KOPT-K1 (cell line): Measurements from ENCODE around the gene PRR12.
A peak's percentile ranks its signal among the peaks of the same experiment; 100 is the strongest.

ENCODE experiments used
- H3K27ac ChIP-seq: fragments of 200-600 bp; sonication (generic); 2 replicates; pipeline ENCODE4 v1.5.1; 2016; ENCODE audit warnings: antibody characterized with exemption, mild to moderate bottlenecking, low read depth, low read length; ENCODE audit not compliant: poor library complexity, severe bottlenecking
- H3K36me3 ChIP-seq: fragments of 200-600 bp; sonication (generic); 2 replicates; pipeline ENCODE4 v1.5.1; 2017; ENCODE audit warnings: antibody characterized with exemption, mild to moderate bottlenecking, low read length, moderate library complexity; ENCODE audit not compliant: insufficient read depth
- H3K9me3 ChIP-seq: fragments of 200-600 bp; sonication (generic); 2 replicates; pipeline ENCODE4 v1.5.1; 2017; ENCODE audit warnings: antibody characterized with exemption, low read length, mild to moderate bottlenecking; ENCODE audit not compliant: insufficient read depth, poor library complexity, severe bottlenecking

Gene PRR12

GRCh38 chr19:49557641-49558325 lies 33.2 kb upstream of the PRR12 start:
- Histone ChIP-seq H3K27ac (no peak overlapping the region), H3K36me3 (peaks cover 49% of the 10 kb centered on the region), H3K9me3 (no peaks in the 10 kb centered on the region)

- peaks cover 49% of the 10 kb centered on the region for H3K36me3 ChIP-seq
- H3K27ac ChIP-seq, result no peak overlapping the region
- no peaks in the 10 kb centered on the region for H3K9me3 ChIP-seq
These were observed 32.4 kb upstream of the PRR12 start for GRCh38 chr19:49558591-49558990.

DNA sequence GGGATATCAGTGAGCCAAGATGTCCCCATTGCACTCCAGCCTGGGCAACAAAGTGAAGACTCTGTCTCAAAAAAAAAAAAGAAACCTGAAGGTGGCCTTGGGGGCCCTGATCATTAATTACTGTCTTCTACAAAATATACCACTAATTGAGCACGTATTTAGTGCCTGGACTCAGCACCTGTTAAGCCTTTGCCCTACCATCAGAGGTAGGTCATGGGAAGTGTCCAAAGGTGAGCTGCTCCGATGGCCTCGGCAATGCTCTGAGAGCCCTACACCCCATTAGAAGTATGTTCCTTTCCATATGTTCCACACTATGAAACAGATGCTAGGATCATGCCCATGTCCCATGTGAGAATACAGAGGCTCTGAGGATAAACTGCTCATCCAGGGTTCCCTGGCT lies 31.5 kb upstream of the PRR12 start:
- peaks cover 51% of the 10 kb centered on the region for H3K36me3 ChIP-seq
- H3K9me3 ChIP-seq, result no peaks in the 10 kb centered on the region
- no peak overlapping the region for H3K27ac ChIP-seq

GRCh38 chr19:49559928-49560327 lies 31.1 kb upstream of the PRR12 start:
- H3K36me3 ChIP-seq, result peaks cover 56% of the 10 kb centered on the region
- H3K9me3 ChIP-seq, result no peaks in the 10 kb centered on the region
- H3K27ac ChIP-seq, result no peak overlapping the region

DNA sequence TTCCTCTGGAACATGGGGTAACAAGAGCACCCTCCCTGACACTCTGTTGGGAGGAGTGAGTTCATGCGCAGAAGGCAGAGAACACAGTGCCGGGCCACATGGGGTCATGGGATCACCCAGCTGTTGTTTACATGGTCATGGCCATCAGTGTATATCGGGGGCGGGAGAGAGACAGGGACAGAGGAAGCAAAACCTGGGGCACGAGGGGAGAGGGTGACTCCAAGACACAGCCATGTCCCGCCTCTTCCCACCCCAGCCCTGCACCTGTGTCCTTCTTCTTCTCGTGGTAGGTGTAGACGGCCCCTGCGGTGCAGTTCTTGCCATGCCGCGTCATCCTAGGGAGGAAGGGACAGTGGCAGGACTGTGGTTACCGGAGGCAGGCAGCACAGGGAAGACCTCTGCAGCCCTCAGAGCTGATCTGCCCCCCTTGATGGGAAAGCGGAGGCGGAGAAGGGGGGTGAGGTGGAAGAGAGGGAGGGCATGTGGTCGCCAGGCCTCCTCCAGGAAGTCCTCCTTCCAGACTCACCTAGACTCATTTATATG lies 30.6 kb upstream of the PRR12 start:
- Histone ChIP-seq H3K36me3 (peaks cover 58% of the 10 kb centered on the region), H3K9me3 (no peaks in the 10 kb centered on the region), H3K27ac (no peak overlapping the region)

DNA sequence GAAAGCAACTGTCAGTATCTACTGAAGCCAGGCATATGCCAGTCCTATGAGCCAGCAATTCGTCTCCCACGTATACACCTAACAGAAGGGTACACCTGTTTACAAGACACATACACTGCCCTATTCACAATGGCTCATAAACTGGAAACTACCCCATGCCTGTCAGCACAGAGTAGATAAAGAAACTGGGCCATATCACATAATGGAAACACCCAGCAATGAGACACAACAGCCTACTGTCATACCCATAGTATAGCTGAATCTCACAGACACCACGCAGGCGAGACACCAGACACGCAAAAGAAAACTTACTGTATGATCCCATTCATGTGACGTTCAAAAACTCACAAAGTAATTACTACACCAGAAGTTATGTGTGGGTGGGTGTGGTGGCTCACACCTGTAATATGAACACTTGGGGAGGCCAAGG lies 26.4 kb upstream of the PRR12 start:
- H3K27ac ChIP-seq, result no peak overlapping the region
- peaks cover 21% of the 10 kb centered on the region for H3K36me3 ChIP-seq
- no peaks in the 10 kb centered on the region for H3K9me3 ChIP-seq

DNA sequence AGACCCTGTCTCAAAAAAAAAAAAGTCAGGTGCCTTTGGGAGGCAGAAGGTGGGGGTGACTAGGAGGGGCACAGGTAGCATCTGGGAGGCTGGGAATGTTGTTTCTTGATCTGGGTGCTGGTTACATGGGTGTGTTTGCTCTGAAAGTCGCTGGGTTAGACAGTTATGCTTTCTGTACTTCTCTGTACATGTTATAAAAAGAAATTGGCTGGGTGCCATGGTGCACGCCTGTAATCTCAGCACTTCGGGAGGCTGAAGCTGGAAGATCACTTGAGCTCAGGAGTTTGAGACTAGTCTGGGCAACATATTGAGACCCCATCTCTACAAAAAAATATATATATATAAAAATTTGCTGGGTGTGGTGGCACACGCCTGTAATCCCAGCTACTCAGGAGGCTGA lies 25.7 kb upstream of the PRR12 start:
- peaks cover 15% of the 10 kb centered on the region for H3K36me3 ChIP-seq
- H3K9me3 ChIP-seq, result no peaks in the 10 kb centered on the region
- H3K27ac ChIP-seq, result no peak overlapping the region

- H3K9me3 ChIP-seq, result no peaks in the 10 kb centered on the region
- H3K36me3 ChIP-seq, result peaks cover 10% of the 10 kb centered on the region; the same call in 1 of the 2 replicates
- no peak overlapping the region for H3K27ac ChIP-seq
These were observed 24.7 kb upstream of the PRR12 start for GRCh38 chr19:49566302-49566701.

DNA sequence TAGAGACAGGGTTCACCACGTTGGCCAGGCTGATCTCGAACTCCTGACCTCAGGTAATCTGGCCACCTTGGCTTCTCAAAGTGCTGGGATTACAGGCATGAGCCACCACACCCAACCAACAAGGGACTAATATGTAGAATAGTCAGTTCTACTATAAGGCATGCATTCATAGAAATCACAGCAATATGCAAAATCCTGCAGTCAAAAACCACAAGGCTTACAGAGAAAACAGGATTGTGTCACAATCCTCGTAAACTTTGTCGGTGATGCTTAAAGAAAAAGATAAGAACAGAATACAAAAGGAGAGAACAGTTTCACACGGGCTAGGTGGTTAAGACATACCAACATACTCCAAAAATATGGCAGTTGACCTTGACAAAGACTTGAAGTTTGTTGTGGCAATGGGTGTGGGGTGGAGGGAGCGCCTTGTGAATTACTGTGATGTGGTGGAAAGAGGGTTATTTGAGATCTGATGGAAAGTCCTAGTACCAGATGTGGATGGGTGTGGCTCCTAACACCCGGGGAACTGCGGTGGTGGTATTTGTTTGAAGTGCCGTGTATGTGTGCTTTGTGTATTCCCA lies 23.0 kb upstream of the PRR12 start:
- Histone ChIP-seq H3K9me3 (no peaks in the 10 kb centered on the region), H3K36me3 (peaks cover 11% of the 10 kb centered on the region; the same call in 1 of the 2 replicates), H3K27ac (peak overlapping the region; percentile 13)

- Histone ChIP-seq H3K36me3 (peaks cover 20% of the 10 kb centered on the region), H3K9me3 (no peaks in the 10 kb centered on the region), H3K27ac (no peak overlapping the region)
These were observed 20.7 kb upstream of the PRR12 start for GRCh38 chr19:49570138-49570856.

DNA sequence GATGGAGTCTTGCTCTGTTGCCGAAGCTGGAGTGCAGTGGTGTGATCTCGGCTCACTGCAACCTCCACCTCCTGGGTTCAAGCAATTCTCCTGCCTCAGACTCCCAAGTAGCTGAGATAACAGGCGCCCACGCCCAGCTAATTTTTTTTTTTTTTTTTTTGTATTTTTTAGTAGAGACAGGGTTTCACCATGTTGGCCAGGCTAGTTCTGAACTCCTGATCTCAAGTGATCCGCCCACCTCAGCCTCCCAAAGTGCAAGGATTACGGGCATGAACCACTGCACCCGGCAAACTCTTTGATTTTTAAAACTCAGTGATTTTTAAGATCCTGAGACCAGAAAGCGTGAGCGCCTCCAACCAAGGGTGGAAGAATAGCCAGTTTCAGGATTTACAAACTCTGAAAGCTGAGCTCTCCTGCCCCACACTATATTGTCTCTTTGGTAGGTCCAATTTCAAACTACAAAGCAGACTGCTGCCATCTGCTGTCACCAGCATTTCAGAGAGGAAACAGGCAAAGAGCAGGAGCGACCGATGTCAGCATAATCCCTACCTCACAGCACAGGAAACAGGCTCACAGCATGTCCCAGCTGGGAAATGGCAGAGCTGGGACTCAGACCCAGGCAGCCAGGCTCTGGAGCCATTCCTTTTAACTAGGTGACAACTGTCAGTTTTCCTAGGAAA lies 19.8 kb upstream of the PRR12 start:
- Histone ChIP-seq H3K9me3 (no peaks in the 10 kb centered on the region), H3K27ac (no peak overlapping the region), H3K36me3 (peaks cover 27% of the 10 kb centered on the region)

- Histone ChIP-seq H3K9me3 (no peaks in the 10 kb centered on the region), H3K36me3 (peaks cover 32% of the 10 kb centered on the region), H3K27ac (no peak overlapping the region)
These were observed 18.0 kb upstream of the PRR12 start for GRCh38 chr19:49573009-49573408.

DNA sequence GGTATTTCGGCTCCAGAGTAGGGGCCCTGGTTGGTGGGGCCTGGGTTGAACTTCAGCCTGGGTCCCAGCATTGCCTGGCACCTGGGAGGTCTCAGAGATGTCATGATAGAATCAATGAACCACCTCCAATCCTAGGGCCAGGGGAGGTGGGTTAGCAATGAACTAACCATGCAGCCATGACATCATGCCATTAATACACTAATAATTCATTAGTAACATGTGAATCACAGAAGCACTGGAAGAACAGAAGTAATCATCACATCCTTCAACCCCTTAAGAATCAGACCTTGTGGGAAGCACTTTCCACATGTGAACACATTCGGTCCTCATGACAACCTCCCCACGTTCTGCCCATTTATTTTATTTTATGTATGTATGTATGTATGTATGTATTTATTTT lies 17.6 kb upstream of the PRR12 start:
- peaks cover 32% of the 10 kb centered on the region for H3K36me3 ChIP-seq
- H3K27ac ChIP-seq, result no peak overlapping the region
- no peaks in the 10 kb centered on the region for H3K9me3 ChIP-seq

- peaks cover 32% of the 10 kb centered on the region for H3K36me3 ChIP-seq
- H3K27ac ChIP-seq, result no peak overlapping the region
- H3K9me3 ChIP-seq, result no peaks in the 10 kb centered on the region
These were observed 16.7 kb upstream of the PRR12 start for GRCh38 chr19:49574206-49574755.

DNA sequence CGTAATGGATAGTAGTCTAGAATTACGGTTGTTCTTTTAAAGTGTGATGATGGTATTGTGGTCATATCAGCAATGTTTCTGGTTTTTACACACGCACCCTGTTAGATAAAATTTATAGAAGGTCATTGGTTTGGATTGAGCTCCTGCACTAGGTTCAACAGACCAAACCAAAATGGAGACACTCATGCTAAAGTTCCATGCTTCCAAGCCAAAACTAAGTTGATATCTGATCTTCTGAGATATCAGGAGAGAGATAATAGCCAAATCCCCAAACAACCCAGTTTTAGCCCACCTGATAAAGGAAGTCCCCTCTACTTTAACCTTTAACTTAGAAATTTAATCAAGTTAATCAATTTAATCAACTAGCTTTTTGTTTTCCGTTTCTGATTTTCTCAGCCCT lies 11.8 kb upstream of the PRR12 start:
- Histone ChIP-seq H3K27ac (peak overlapping the region; percentile 82), H3K36me3 (peaks cover 20% of the 10 kb centered on the region), H3K9me3 (no peaks in the 10 kb centered on the region)
